Measurements from ENCODE around the gene LRRC74A. TPM values are rescaled to one million over a fixed set of nuclear protein-coding genes. Genes with fewer than 3 reads are reported as not detected.
A peak's percentile ranks its signal among the peaks of the same experiment; 100 is the strongest.

The LRRC74A gene
- total RNA-seq, 2 donors from 2014 or later, result not detected

DNA sequence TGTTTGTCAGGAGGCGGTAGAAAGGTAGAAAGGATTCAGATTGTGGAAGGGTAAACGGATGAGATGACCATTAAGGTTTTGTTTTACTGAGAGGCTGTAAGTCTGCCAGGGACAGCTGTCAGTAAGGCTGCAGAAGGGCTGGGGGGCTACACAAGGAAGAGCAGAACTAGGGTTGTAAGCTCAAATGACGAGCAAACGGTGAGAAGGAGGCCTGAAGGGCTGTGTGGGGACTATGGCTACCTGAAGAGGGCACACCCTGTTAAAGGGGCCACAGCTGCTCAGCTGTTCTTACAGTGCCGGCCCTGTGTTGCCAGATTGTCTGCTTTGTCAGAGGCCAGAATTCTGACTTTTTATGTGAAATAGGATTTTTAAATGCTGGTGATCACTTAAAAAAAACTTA, 45.8 kb upstream of the LRRC74A start:
- Mint-ChIP-seq H3K9me3 (no peaks in the 10 kb centered on the region), H3K27ac (peak overlapping the region; percentile 40), H3K27me3 (ENCODE audit: insufficient read depth) (no peaks in the 10 kb centered on the region), H3K4me3 (no peak overlapping the region), H3K4me1 (peaks cover 7% of the 10 kb centered on the region), H3K36me3 (ENCODE audit: low read depth) (peaks cover 20% of the 10 kb centered on the region)
- TF ChIP-seq CTCF (conservative IDR thresholded peaks at IDR 0.05), result no peak
- Histone ChIP-seq H3K27me3 (ENCODE audit: control insufficient read depth, insufficient read depth, low read length, poor library complexity, severe bottlenecking) (no peaks in the 10 kb centered on the region), H3K4me1 (ENCODE audit: control insufficient read depth, insufficient read depth, low read length) (no peaks in the 10 kb centered on the region), H3K36me3 (ENCODE audit: control insufficient read depth, insufficient read depth, low read length) (peaks cover 12% of the 10 kb centered on the region), H3K9me3 (ENCODE audit: control insufficient read depth, low read length) (no peaks in the 10 kb centered on the region), H3K27ac (ENCODE audit: low read depth, low read length) (no peak overlapping the region), H3K9ac (ENCODE audit: extremely low read depth, low read length, poor library complexity, severe bottlenecking) (no peak overlapping the region), H3K4me3 (ENCODE audit: low read length) (no peak overlapping the region)
- WGBS, 2 experiments (ENCODE audit: insufficient coverage in 1 of 2, insufficient read length in 1 of 2), result 77 to 78% methylated on average over 3 to 5 of the region's 5 CpGs
- no peak for DNase-seq

GRCh38 chr14:76780875-76781647, 45.1 kb upstream of the LRRC74A start:
- Mint-ChIP-seq H3K36me3 (ENCODE audit: low read depth) (peaks cover 22% of the 10 kb centered on the region), H3K27ac (no peak overlapping the region), H3K4me1 (peaks cover 7% of the 10 kb centered on the region), H3K9me3 (no peaks in the 10 kb centered on the region), H3K4me3 (no peak overlapping the region), H3K27me3 (ENCODE audit: insufficient read depth) (no peaks in the 10 kb centered on the region)
- Histone ChIP-seq H3K4me3 (ENCODE audit: low read length) (no peak overlapping the region), H3K36me3 (ENCODE audit: control insufficient read depth, insufficient read depth, low read length) (peaks cover 17% of the 10 kb centered on the region), H3K9ac (ENCODE audit: extremely low read depth, low read length, poor library complexity, severe bottlenecking) (no peak overlapping the region), H3K4me1 (ENCODE audit: control insufficient read depth, insufficient read depth, low read length) (no peaks in the 10 kb centered on the region), H3K27me3 (ENCODE audit: control insufficient read depth, insufficient read depth, low read length, poor library complexity, severe bottlenecking) (no peaks in the 10 kb centered on the region), H3K9me3 (ENCODE audit: control insufficient read depth, low read length) (no peaks in the 10 kb centered on the region), H3K27ac (ENCODE audit: low read depth, low read length) (no peak overlapping the region)
- 90 to 96% methylated on average over 8 to 11 of the region's 11 CpGs for WGBS, 2 experiments (ENCODE audit: insufficient coverage in 1 of 2, insufficient read length in 1 of 2)
- no peak for TF ChIP-seq CTCF (conservative IDR thresholded peaks at IDR 0.05)
- peak; percentile 45 for DNase-seq

DNA sequence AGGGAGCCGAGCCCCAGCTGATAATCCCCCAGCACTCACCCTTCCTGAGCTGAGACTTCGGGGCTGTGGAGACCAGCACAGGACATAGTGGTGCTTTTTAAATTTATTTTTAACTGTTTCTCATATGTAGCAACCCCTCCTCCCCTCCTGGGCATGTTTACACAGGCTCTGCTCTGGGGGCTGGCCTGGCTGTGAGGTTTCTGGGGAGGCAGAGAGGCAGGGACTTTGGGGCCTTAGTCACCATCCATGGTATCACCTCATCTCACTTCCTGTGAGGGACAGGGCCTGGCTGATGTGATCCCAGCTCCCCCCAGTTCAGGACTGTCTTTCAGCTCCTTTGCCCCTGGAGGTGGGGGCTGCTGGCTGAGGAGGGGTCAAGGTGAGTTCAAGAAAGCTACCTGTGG, 44.6 kb upstream of the LRRC74A start:
- H3K36me3 ChIP-seq (ENCODE audit: control insufficient read depth, insufficient read depth, low read length), result peaks cover 21% of the 10 kb centered on the region
- H3K27ac Mint-ChIP-seq, result no peak overlapping the region
- H3K9me3 ChIP-seq (ENCODE audit: control insufficient read depth, low read length), result no peaks in the 10 kb centered on the region
- peak; percentile 32 for DNase-seq
- H3K9me3 Mint-ChIP-seq, result no peaks in the 10 kb centered on the region
- no peak overlapping the region for H3K4me3 Mint-ChIP-seq
- H3K9ac ChIP-seq (ENCODE audit: extremely low read depth, low read length, poor library complexity, severe bottlenecking), result no peak overlapping the region
- WGBS, 2 experiments (ENCODE audit: insufficient coverage in 1 of 2, insufficient read length in 1 of 2), result 88 to 100% methylated on average over 1 to 2 of the region's 2 CpGs
- H3K27ac ChIP-seq (ENCODE audit: low read depth, low read length), result no peak overlapping the region
- no peak for TF ChIP-seq CTCF (conservative IDR thresholded peaks at IDR 0.05)
- no peaks in the 10 kb centered on the region for H3K27me3 ChIP-seq (ENCODE audit: control insufficient read depth, insufficient read depth, low read length, poor library complexity, severe bottlenecking)
- peaks cover 4% of the 10 kb centered on the region for H3K4me1 Mint-ChIP-seq
- peaks cover 26% of the 10 kb centered on the region for H3K36me3 Mint-ChIP-seq (ENCODE audit: low read depth)
- H3K4me3 ChIP-seq (ENCODE audit: low read length), result no peak overlapping the region
- no peaks in the 10 kb centered on the region for H3K27me3 Mint-ChIP-seq (ENCODE audit: insufficient read depth)
- H3K4me1 ChIP-seq (ENCODE audit: control insufficient read depth, insufficient read depth, low read length), result no peaks in the 10 kb centered on the region

Data from endodermal cell (in vitro differentiated cells).